Fibroblast of skin of abdomen (primary cell): Measurements from ENCODE around the gene WNT6.
"Not testable (repeated sequence)": the region's sequence is repeated elsewhere in the genome, so short reads cannot be mapped to it uniquely, and the experiment has no call there.

ENCODE experiments used
- DNase-seq: peaks from one replicate; pipeline ENCODE4 v3.0.0-alpha.2; 2013

Gene WNT6

GRCh38 chr2:218830526-218831306 lies 28.9 kb upstream of the WNT6 start:
- no peak for DNase-seq

GRCh38 chr2:218831378-218831990 lies 28.1 kb upstream of the WNT6 start, which contains the start of gene PRKAG3:
TSS of gene PRKAG3 (minus strand) at chr2:218831803.
- DNase-seq = no peak

GRCh38 chr2:218832081-218832480 lies 27.5 kb upstream of the WNT6 start:
- no peak for DNase-seq

- DNase-seq = no peak
These were observed 27.1 kb upstream of the WNT6 start for GRCh38 chr2:218832520-218832919.

- no peak for DNase-seq
These were observed 26.5 kb upstream of the WNT6 start for GRCh38 chr2:218833023-218833609.

GRCh38 chr2:218834685-218835084 lies 24.9 kb upstream of the WNT6 start:
- DNase-seq = no peak

- DNase-seq = no peak
These were observed 22.1 kb upstream of the WNT6 start for GRCh38 chr2:218837495-218837894.

GRCh38 chr2:218839430-218839829 lies 20.2 kb upstream of the WNT6 start:
- DNase-seq = peak; percentile 51

- no peak for DNase-seq
These were observed 19.7 kb upstream of the WNT6 start for GRCh38 chr2:218839888-218840287.

GRCh38 chr2:218844334-218844733 lies 15.3 kb upstream of the WNT6 start:
- DNase-seq = not testable (repeated sequence)

GRCh38 chr2:218846963-218847362 lies 12.6 kb upstream of the WNT6 start:
- not testable (repeated sequence) for DNase-seq

GRCh38 chr2:218849721-218850120 lies 9.9 kb upstream of the WNT6 start:
- DNase-seq = no peak

- DNase-seq = no peak
These were observed 8.8 kb upstream of the WNT6 start for GRCh38 chr2:218850796-218851195.

- DNase-seq = no peak
These were observed 8.3 kb upstream of the WNT6 start for GRCh38 chr2:218851286-218851685.

GRCh38 chr2:218852911-218853667 lies 6.5 kb upstream of the WNT6 start:
- peak; percentile 42 for DNase-seq

GRCh38 chr2:218853766-218854165 lies 5.8 kb upstream of the WNT6 start:
- peak; percentile 61 for DNase-seq

GRCh38 chr2:218854860-218855259 lies 4.7 kb upstream of the WNT6 start:
- no peak for DNase-seq

GRCh38 chr2:218855305-218856166 lies 4.1 kb upstream of the WNT6 start:
- no peak for DNase-seq

- DNase-seq = no peak
These were observed 3.3 kb upstream of the WNT6 start for GRCh38 chr2:218856167-218856895.

GRCh38 chr2:218856896-218857243 lies 2.7 kb upstream of the WNT6 start:
- no peak for DNase-seq

GRCh38 chr2:218857371-218858137 lies 2.1 kb upstream of the WNT6 start:
- peak; percentile 25 for DNase-seq
